GM20000 (cell line): ENCODE measurements around the gene TNFRSF11A.

Source experiments
- DNase-seq: peaks from one replicate; pipeline ENCODE4 v3.0.0; 2012; ENCODE audit warnings: low spot score
- CTCF ChIP-seq: IDR thresholded peaks from 2 replicates; pipeline ENCODE4 v1.5.1; 2012; ENCODE audit warnings: mild to moderate bottlenecking, control low read depth; ENCODE audit errors: extremely low read depth, missing control alignments

Gene TNFRSF11A

GRCh38 chr18:62284637-62285036 lies 40.5 kb upstream of the TNFRSF11A start:
- DNase-seq = no peak
- no peak for TF ChIP-seq CTCF

- no peak for DNase-seq
Observed at GRCh38 chr18:62285281-62285680, 39.8 kb upstream of the TNFRSF11A start.

GRCh38 chr18:62287781-62288664 lies 37.1 kb upstream of the TNFRSF11A start:
- DNase-seq = no peak

More at GRCh38 chr18:62285281-62285680, 39.8 kb upstream of the TNFRSF11A start:
- TF ChIP-seq CTCF = no peak

GRCh38 chr18:62288665-62289008 lies 36.5 kb upstream of the TNFRSF11A start:
- TF ChIP-seq CTCF = no peak
- no peak for DNase-seq

More at GRCh38 chr18:62287781-62288664, 37.1 kb upstream of the TNFRSF11A start:
- no peak for TF ChIP-seq CTCF

- TF ChIP-seq CTCF = no peak
- DNase-seq = peak; percentile 15
Observed at GRCh38 chr18:62289047-62289446, 36.1 kb upstream of the TNFRSF11A start.

- TF ChIP-seq CTCF = no peak
- no peak for DNase-seq
Observed at GRCh38 chr18:62294073-62294472, 31.0 kb upstream of the TNFRSF11A start.

- no peak for DNase-seq
- no peak for TF ChIP-seq CTCF
Observed at GRCh38 chr18:62300359-62300963, 24.6 kb upstream of the TNFRSF11A start.
